Measurements from ENCODE around the gene ANKRD45. TPM values are rescaled to one million over a fixed set of nuclear protein-coding genes. Genes with fewer than 3 reads are reported as not detected.

The ANKRD45 gene
- polyA plus RNA-seq (2012; ENCODE audit: insufficient read depth, insufficient read length, low read depth) = not detected

DNA sequence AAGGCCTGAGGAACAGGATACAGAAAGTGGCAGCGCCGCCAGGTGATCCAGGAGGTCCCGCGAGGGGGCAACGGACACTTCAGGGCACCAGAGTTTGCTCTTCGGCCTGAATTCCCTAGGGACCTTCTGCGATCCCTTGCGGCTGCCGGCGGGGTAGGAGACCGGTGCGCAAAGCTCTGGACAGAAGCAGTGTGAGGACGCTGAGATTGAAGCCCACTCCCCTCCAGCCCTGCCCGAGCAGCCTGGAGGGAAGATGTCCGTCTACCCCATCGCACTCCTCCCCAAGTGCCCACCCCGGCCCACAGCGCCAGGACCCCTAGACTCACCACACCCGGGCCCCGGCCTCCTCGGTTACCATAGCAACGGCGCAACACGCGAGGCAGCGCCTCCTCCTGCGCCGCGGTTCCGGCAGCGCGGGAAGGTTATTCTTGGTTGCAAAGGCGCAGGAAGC is at the start of gene ANKRD45:
Gene ANKRD45, minus strand, starts transcription at position 361 of the 451 bp plus-strand sequence. CDS start 10,433 bp downstream, outside the sequence.
- peak; percentile 73 for DNase-seq
- TF ChIP-seq, protein P1, sequence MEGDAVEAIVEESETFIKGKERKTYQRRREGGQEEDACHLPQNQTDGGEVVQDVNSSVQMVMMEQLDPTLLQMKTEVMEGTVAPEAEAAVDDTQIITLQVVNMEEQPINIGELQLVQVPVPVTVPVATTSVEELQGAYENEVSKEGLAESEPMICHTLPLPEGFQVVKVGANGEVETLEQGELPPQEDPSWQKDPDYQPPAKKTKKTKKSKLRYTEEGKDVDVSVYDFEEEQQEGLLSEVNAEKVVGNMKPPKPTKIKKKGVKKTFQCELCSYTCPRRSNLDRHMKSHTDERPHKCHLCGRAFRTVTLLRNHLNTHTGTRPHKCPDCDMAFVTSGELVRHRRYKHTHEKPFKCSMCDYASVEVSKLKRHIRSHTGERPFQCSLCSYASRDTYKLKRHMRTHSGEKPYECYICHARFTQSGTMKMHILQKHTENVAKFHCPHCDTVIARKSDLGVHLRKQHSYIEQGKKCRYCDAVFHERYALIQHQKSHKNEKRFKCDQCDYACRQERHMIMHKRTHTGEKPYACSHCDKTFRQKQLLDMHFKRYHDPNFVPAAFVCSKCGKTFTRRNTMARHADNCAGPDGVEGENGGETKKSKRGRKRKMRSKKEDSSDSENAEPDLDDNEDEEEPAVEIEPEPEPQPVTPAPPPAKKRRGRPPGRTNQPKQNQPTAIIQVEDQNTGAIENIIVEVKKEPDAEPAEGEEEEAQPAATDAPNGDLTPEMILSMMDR (IDR thresholded peaks at IDR 0.05; ENCODE audit: low read depth, low read length) = no peak
- no peaks in the 10 kb centered on the region for H3K9me3 ChIP-seq
- no peaks in the 10 kb centered on the region for H3K36me3 ChIP-seq
- H3K27me3 ChIP-seq = peaks cover 29% of the 10 kb centered on the region
- peak within 1 kb of the TSS; percentile 57 for H3K4me3 ChIP-seq (ENCODE audit: low read depth, low read length)
- no peaks in the 10 kb centered on the region for H3K4me1 ChIP-seq

DNA sequence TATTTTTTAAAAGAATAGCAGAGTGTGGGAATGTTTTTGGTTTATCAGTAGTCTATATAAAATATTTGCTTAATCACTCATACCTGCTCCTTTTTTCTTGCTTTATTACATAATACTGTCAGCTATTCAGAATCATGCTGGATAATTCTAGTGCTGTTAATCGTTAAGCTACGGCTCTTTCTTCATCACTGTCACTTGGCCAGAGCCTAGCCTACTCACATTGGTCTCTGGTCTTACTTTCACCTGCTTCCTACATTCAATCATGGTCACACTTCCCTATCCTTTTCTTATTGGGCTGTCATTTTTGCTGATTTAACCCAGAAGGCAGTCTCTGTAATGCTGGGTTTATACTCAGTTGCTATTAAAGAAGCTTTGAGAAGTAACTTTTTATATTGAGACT is 47.6 kb upstream of the ANKRD45 start:
- Histone ChIP-seq H3K9me3 (no peaks in the 10 kb centered on the region), H3K4me3 (ENCODE audit: low read depth, low read length) (no peak overlapping the region), H3K4me1 (no peaks in the 10 kb centered on the region), H3K27me3 (no peaks in the 10 kb centered on the region; the same call in 1 of the 2 replicates), H3K36me3 (no peaks in the 10 kb centered on the region)
- TF ChIP-seq, protein P1 (IDR thresholded peaks at IDR 0.05; ENCODE audit: low read depth, low read length) = no peak
- DNase-seq = no peak

GRCh38 chr1:173715538-173715844 is 45.8 kb upstream of the ANKRD45 start:
- DNase-seq = no peak
- no peaks in the 10 kb centered on the region for H3K9me3 ChIP-seq
- no peaks in the 10 kb centered on the region; the same call in 1 of the 2 replicates for H3K27me3 ChIP-seq
- no peaks in the 10 kb centered on the region for H3K36me3 ChIP-seq
- H3K4me3 ChIP-seq (ENCODE audit: low read depth, low read length) = peak overlapping the region; percentile 97
- TF ChIP-seq, protein P1 (IDR thresholded peaks at IDR 0.05; ENCODE audit: low read depth, low read length) = no peak
- H3K4me1 ChIP-seq = no peaks in the 10 kb centered on the region

- Histone ChIP-seq H3K27me3 (no peaks in the 10 kb centered on the region; the same call in 1 of the 2 replicates), H3K4me3 (ENCODE audit: low read depth, low read length) (peak within 1 kb of the TSS; percentile 97), H3K9me3 (no peaks in the 10 kb centered on the region), H3K36me3 (no peaks in the 10 kb centered on the region), H3K4me1 (no peaks in the 10 kb centered on the region)
- peak; percentile 86 for DNase-seq
- TF ChIP-seq, protein P1 (IDR thresholded peaks at IDR 0.05; ENCODE audit: low read depth, low read length) = no peak
Observed at GRCh38 chr1:173714759-173715537, 45.3 kb upstream of the ANKRD45 start, which contains the start of gene KLHL20. Gene KLHL20 (plus strand): TSS chr1:173714981. CDS start chr1:173716044, 1,063 bp downstream.

DNA sequence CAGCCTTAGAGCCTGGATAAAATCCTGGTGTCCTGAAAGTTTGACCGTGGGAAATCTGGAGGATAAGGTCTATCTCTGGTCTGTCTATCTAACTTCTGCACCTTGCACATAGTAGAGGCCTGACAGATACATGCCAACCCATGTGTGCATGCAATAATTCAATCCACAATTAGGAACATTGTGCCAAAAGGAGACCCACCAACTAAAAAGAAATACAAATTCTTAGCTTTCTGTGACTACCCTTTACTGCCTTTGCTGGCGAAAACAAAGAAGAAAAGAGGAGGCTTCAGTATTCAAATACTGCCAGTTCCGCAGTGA is 44.7 kb upstream of the ANKRD45 start:
- H3K36me3 ChIP-seq = no peaks in the 10 kb centered on the region
- no peak for DNase-seq
- no peaks in the 10 kb centered on the region; the same call in 1 of the 2 replicates for H3K27me3 ChIP-seq
- no peaks in the 10 kb centered on the region for H3K9me3 ChIP-seq
- H3K4me1 ChIP-seq = no peaks in the 10 kb centered on the region
- peak overlapping the region; percentile 97 for H3K4me3 ChIP-seq (ENCODE audit: low read depth, low read length)
- TF ChIP-seq, protein P1 (IDR thresholded peaks at IDR 0.05; ENCODE audit: low read depth, low read length) = no peak

GRCh38 chr1:173708787-173709186 is 39.1 kb upstream of the ANKRD45 start:
- peaks cover 6% of the 10 kb centered on the region for H3K27me3 ChIP-seq
- no peaks in the 10 kb centered on the region for H3K9me3 ChIP-seq

More at GRCh38 chr1:173708787-173709186, 39.1 kb upstream of the ANKRD45 start:
- H3K4me3 ChIP-seq (ENCODE audit: low read depth, low read length) = no peak overlapping the region
- DNase-seq = no peak
- H3K36me3 ChIP-seq = no peaks in the 10 kb centered on the region
- TF ChIP-seq, protein P1 (IDR thresholded peaks at IDR 0.05; ENCODE audit: low read depth, low read length) = no peak
- H3K4me1 ChIP-seq = no peaks in the 10 kb centered on the region
